HG03442 (cell line): ENCODE data around the gene DNMT3L.
"Not testable (repeated sequence)": the region's sequence is repeated elsewhere in the genome, so short reads cannot be mapped to it uniquely, and the experiment has no call there.

ENCODE experiments used
- ATAC-seq: cut with Tn5 transposase; IDR thresholded peaks from one replicate; pipeline ENCODE4 v1.9.1; 2021; ENCODE audit warnings: mild to moderate bottlenecking, moderate library complexity; ENCODE audit not compliant: unreplicated experiment

Gene DNMT3L

GRCh38 chr21:44199448-44199847 is 62.2 kb downstream of the DNMT3L start:
- ATAC-seq = no peak

GRCh38 chr21:44197156-44197516 is 64.6 kb downstream of the DNMT3L start:
- ATAC-seq = not testable (repeated sequence)
